KMS-11 (cell line): Measurements from ENCODE around the gene P2RX3.
"Not testable (repeated sequence)": the region's sequence is repeated elsewhere in the genome, so short reads cannot be mapped to it uniquely, and the experiment has no call there.

Experiments used
- H2AFZ ChIP-seq: fragments of 200-600 bp; sonication (generic); 2 replicates; pipeline ENCODE4 v1.6.1; 2016; ENCODE audit warnings: antibody characterized with exemption, mixed run types, low read depth
- H3K27ac ChIP-seq: fragments of 200-600 bp; sonication (generic); 2 replicates; pipeline ENCODE4 v1.6.1; 2016; ENCODE audit warnings: mild to moderate bottlenecking, mixed run types
- H3K27me3 ChIP-seq: fragments of 200-600 bp; sonication (generic); 2 replicates; pipeline ENCODE4 v1.6.1; 2017; ENCODE audit warnings: mild to moderate bottlenecking, low read depth, mixed run types, moderate library complexity; ENCODE audit not compliant: insufficient read depth
- H3K36me3 ChIP-seq: fragments of 200-600 bp; sonication (generic); 2 replicates; pipeline ENCODE4 v1.6.1; 2017; ENCODE audit warnings: mild to moderate bottlenecking, mixed run types; ENCODE audit not compliant: insufficient read depth
- H3K4me1 ChIP-seq: fragments of 200-600 bp; sonication (generic); 2 replicates; pipeline ENCODE4 v1.6.1; 2016; ENCODE audit warnings: mild to moderate bottlenecking, low read depth, mixed run types; ENCODE audit not compliant: poor library complexity, severe bottlenecking
- H3K4me2 ChIP-seq: fragments of 200-600 bp; sonication (generic); 2 replicates; pipeline ENCODE4 v1.7.0; 2016; ENCODE audit warnings: mild to moderate bottlenecking, mixed run types
- H3K4me3 ChIP-seq: fragments of 200-600 bp; sonication (generic); IDR thresholded peaks from 2 replicates; pipeline ENCODE4 v1.6.1; 2017; ENCODE audit warnings: low read depth, low read length, mixed read lengths; ENCODE audit not compliant: insufficient read depth
- H3K79me2 ChIP-seq: fragments of 200-600 bp; sonication (generic); 2 replicates; pipeline ENCODE4 v1.6.1; 2016; ENCODE audit warnings: low read depth, mixed run types; ENCODE audit not compliant: insufficient read depth
- H3K9ac ChIP-seq: fragments of 200-600 bp; sonication (generic); 2 replicates; pipeline ENCODE4 v1.6.1; 2016; ENCODE audit warnings: mild to moderate bottlenecking, mixed run types
- H4K20me1 ChIP-seq: fragments of 200-600 bp; sonication (generic); 2 replicates; pipeline ENCODE4 v1.6.1; 2016; ENCODE audit warnings: mild to moderate bottlenecking, mixed run types; ENCODE audit not compliant: insufficient read depth
- CTCF ChIP-seq: fragments of 200-600 bp; sonication (generic); conservative IDR thresholded peaks from 2 replicates; pipeline ENCODE4 v1.6.1; 2017; ENCODE audit warnings: low read depth, mild to moderate bottlenecking, antibody characterized with exemption, low read length, moderate library complexity, mixed read lengths

Gene P2RX3

GRCh38 chr11:57338142-57338541, at the start of gene P2RX3:
Gene P2RX3 (plus strand): TSS chr11:57338352. CDS start chr11:57338551, 199 bp downstream.
- no peak within 1 kb of the TSS for H3K4me2 ChIP-seq
- no peaks in the 10 kb centered on the region for H3K27me3 ChIP-seq
- no peak for TF ChIP-seq CTCF
- no peaks in the 10 kb centered on the region; the same call in 1 of the 2 replicates for H3K36me3 ChIP-seq
- no peaks in the 10 kb centered on the region for H4K20me1 ChIP-seq
- peaks cover 22% of the 10 kb centered on the region for H3K4me1 ChIP-seq
- H3K27ac ChIP-seq = no peak within 1 kb of the TSS
- H3K79me2 ChIP-seq = peaks cover 22% of the 10 kb centered on the region
- no peak within 1 kb of the TSS for H2AFZ ChIP-seq
- H3K4me3 ChIP-seq = no peak within 1 kb of the TSS
- H3K9ac ChIP-seq = no peak within 1 kb of the TSS

- H3K27ac ChIP-seq = no peak overlapping the region
- TF ChIP-seq CTCF = no peak
- no peaks in the 10 kb centered on the region for H3K36me3 ChIP-seq
- H3K27me3 ChIP-seq = no peaks in the 10 kb centered on the region
- no peaks in the 10 kb centered on the region for H3K79me2 ChIP-seq
- no peak overlapping the region for H3K9ac ChIP-seq
- H4K20me1 ChIP-seq = no peaks in the 10 kb centered on the region
- H3K4me2 ChIP-seq = no peak overlapping the region
- H2AFZ ChIP-seq = no peak overlapping the region
- no peak overlapping the region for H3K4me3 ChIP-seq
- H3K4me1 ChIP-seq = no peaks in the 10 kb centered on the region
Measured at GRCh38 chr11:57288771-57289579, 49.2 kb upstream of the P2RX3 start.

GRCh38 chr11:57290288-57290687, 47.9 kb upstream of the P2RX3 start:
- H3K27me3 ChIP-seq = no peaks in the 10 kb centered on the region
- TF ChIP-seq CTCF = no peak

GRCh38 chr11:57294225-57295131, 43.7 kb upstream of the P2RX3 start:
- TF ChIP-seq CTCF = no peak
- no peak overlapping the region for H3K27ac ChIP-seq

More at GRCh38 chr11:57290288-57290687, 47.9 kb upstream of the P2RX3 start:
- no peak overlapping the region for H3K4me3 ChIP-seq
- H4K20me1 ChIP-seq = no peaks in the 10 kb centered on the region
- no peak overlapping the region for H3K9ac ChIP-seq
- no peaks in the 10 kb centered on the region for H3K79me2 ChIP-seq
- no peak overlapping the region for H3K4me2 ChIP-seq
- no peaks in the 10 kb centered on the region for H3K4me1 ChIP-seq
- H3K36me3 ChIP-seq = no peaks in the 10 kb centered on the region
- no peak overlapping the region for H3K27ac ChIP-seq
- H2AFZ ChIP-seq = no peak overlapping the region

GRCh38 chr11:57296205-57296604, 41.9 kb upstream of the P2RX3 start:
- H3K4me3 ChIP-seq, H3K36me3 ChIP-seq, H3K4me2 ChIP-seq, H3K27ac ChIP-seq, H3K9ac ChIP-seq, H4K20me1 ChIP-seq, H3K79me2 ChIP-seq, H3K27me3 ChIP-seq, H3K4me1 ChIP-seq, H2AFZ ChIP-seq: not testable (repeated sequence)

More at GRCh38 chr11:57294225-57295131, 43.7 kb upstream of the P2RX3 start:
- Histone ChIP-seq H3K4me2 (no peak overlapping the region), H3K27me3 (no peaks in the 10 kb centered on the region), H4K20me1 (no peaks in the 10 kb centered on the region), H2AFZ (no peak overlapping the region), H3K79me2 (no peaks in the 10 kb centered on the region), H3K4me3 (no peak overlapping the region), H3K36me3 (no peaks in the 10 kb centered on the region), H3K9ac (no peak overlapping the region), H3K4me1 (no peaks in the 10 kb centered on the region)
